Measurements from ENCODE around the gene ADGRD2. TPM values are rescaled to one million over a fixed set of nuclear protein-coding genes. Genes with fewer than 3 reads are reported as not detected.

The ADGRD2 gene
- total and polyA plus RNA-seq, 9 of the 15 experiments (the other 6 are each of a cell fraction or from before 2014, with no cell fraction given), result not detected

DNA sequence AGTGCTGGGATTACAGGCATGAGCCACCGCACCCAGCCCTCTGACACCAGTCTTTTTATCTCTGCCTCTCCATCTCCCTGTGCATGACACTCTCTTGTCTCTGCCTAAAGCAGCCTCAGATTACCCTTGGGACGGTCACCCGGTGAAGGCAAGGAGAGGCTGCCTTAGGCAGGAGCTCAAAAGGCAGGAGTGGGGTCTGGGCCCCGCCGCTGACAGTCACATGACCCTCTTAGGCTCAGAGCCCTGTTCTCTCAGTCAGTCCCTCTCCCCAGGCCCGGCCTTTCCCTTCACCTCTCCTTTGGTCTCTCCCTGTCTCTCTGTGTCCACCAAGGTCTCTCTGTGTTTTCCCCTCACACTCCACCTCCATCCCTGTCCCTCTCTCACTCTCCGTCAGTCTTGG, 22.5 kb downstream of the ADGRD2 start (continued):
- no peak for TF ChIP-seq SRF (CRISPR knock-in tag; IDR thresholded peaks at IDR 0.05)
- TF ChIP-seq, protein P1, sequence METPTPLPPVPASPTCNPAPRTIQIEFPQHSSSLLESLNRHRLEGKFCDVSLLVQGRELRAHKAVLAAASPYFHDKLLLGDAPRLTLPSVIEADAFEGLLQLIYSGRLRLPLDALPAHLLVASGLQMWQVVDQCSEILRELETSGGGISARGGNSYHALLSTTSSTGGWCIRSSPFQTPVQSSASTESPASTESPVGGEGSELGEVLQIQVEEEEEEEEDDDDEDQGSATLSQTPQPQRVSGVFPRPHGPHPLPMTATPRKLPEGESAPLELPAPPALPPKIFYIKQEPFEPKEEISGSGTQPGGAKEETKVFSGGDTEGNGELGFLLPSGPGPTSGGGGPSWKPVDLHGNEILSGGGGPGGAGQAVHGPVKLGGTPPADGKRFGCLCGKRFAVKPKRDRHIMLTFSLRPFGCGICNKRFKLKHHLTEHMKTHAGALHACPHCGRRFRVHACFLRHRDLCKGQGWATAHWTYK (CRISPR knock-in tag; IDR thresholded peaks at IDR 0.05), result no peak
- TF ChIP-seq FOXJ2 (tag; IDR thresholded peaks at IDR 0.05), result no peak
- TF ChIP-seq CC2D1A (IDR thresholded peaks at IDR 0.05), result no peak
- TF ChIP-seq ZNF584 (CRISPR knock-in tag; IDR thresholded peaks at IDR 0.05; ENCODE audit: low read depth), result no peak
- TF ChIP-seq, protein P2, sequence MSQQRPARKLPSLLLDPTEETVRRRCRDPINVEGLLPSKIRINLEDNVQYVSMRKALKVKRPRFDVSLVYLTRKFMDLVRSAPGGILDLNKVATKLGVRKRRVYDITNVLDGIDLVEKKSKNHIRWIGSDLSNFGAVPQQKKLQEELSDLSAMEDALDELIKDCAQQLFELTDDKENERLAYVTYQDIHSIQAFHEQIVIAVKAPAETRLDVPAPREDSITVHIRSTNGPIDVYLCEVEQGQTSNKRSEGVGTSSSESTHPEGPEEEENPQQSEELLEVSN (IDR thresholded peaks at IDR 0.05; ENCODE audit: borderline replicate concordance in 1 of 2, extremely low read depth in 1 of 2, insufficient read depth in 1 of 2, insufficient read length in 1 of 2, low read depth in 1 of 2, low read length in 1 of 2, poor library complexity in 1 of 2, severe bottlenecking in 1 of 2), result no peak
- no peak for TF ChIP-seq TRIM28 (IDR thresholded peaks at IDR 0.05)
- 0 out of 4 replicates have a peak, but pooled peaks of 1 of the 2 experiments have one; percentile 29 for TF ChIP-seq HDAC1 (IDR thresholded peaks at IDR 0.05)
- TF ChIP-seq RBM34 (IDR thresholded peaks at IDR 0.05; ENCODE audit: borderline replicate concordance, insufficient read depth, low read length), result no peak
- TF ChIP-seq, protein P3, sequence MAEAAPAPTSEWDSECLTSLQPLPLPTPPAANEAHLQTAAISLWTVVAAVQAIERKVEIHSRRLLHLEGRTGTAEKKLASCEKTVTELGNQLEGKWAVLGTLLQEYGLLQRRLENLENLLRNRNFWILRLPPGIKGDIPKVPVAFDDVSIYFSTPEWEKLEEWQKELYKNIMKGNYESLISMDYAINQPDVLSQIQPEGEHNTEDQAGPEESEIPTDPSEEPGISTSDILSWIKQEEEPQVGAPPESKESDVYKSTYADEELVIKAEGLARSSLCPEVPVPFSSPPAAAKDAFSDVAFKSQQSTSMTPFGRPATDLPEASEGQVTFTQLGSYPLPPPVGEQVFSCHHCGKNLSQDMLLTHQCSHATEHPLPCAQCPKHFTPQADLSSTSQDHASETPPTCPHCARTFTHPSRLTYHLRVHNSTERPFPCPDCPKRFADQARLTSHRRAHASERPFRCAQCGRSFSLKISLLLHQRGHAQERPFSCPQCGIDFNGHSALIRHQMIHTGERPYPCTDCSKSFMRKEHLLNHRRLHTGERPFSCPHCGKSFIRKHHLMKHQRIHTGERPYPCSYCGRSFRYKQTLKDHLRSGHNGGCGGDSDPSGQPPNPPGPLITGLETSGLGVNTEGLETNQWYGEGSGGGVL (CRISPR knock-in tag; IDR thresholded peaks at IDR 0.05), result no peak
- no peak for TF ChIP-seq CBFA2T2 (conservative IDR thresholded peaks at IDR 0.05)
- TF ChIP-seq ELF2 (CRISPR knock-in tag; IDR thresholded peaks at IDR 0.05), result no peak

Measured in K562 (cell line).